SJCRH30 (cell line): ENCODE results near the gene SLCO1C1. TPM values are rescaled to one million over a fixed set of nuclear protein-coding genes. Genes with fewer than 3 reads are reported as not detected.

Experiments used
- DNase-seq, 2 experiments: peaks; one replicate each; pipeline ENCODE4 v3.0.0-alpha.2; 2015 to 2020
- H3K27ac ChIP-seq: fragments of 250-450 bp; sonication (Bioruptor Pico); 2 replicates; pipeline ENCODE4 v1.5.1; 2020; ENCODE audit warnings: mild to moderate bottlenecking, moderate library complexity
- H3K27me3 ChIP-seq: fragments of 250-450 bp; sonication (Bioruptor Pico); 2 replicates; pipeline ENCODE4 v1.5.1; 2020; ENCODE audit warnings: mild to moderate bottlenecking, moderate library complexity
- H3K36me3 ChIP-seq: fragments of 250-450 bp; sonication (Bioruptor Pico); 2 replicates; pipeline ENCODE4 v1.5.1; 2020; ENCODE audit warnings: mild to moderate bottlenecking, moderate library complexity
- H3K4me1 ChIP-seq: fragments of 250-450 bp; sonication (Bioruptor Pico); 2 replicates; pipeline ENCODE4 v1.5.1; 2020; ENCODE audit warnings: mild to moderate bottlenecking, moderate library complexity
- H3K4me3 ChIP-seq: fragments of 250-450 bp; sonication (Bioruptor Pico); 2 replicates; pipeline ENCODE4 v1.5.1; 2020; ENCODE audit warnings: mild to moderate bottlenecking, moderate library complexity
- H3K9me3 ChIP-seq: fragments of 250-450 bp; sonication (Bioruptor Pico); replicated peaks from 2 replicates; pipeline ENCODE4 v1.5.1; 2020; ENCODE audit warnings: mild to moderate bottlenecking, moderate library complexity
- total RNA-seq: library from RNA; depleted of rRNA; stranded (reverse); fragments of >200 nt; shearing (Covaris generic); gene quantifications from 2 replicates; pipeline ENCODE4 v1.2.3, GENCODE V29; 2014; rRNA removed

SLCO1C1 gene
- 0.14 and 0.18 TPM in 2 replicates for total RNA-seq

- no peaks in the 10 kb centered on the region for H3K9me3 ChIP-seq
- H3K4me1 ChIP-seq, result no peaks in the 10 kb centered on the region; the same call in 1 of the 2 replicates
- no peaks in the 10 kb centered on the region for H3K27me3 ChIP-seq
- H3K4me3 ChIP-seq, result peak within 1 kb of the TSS; percentile 12; the same call in 1 of the 2 replicates
- H3K36me3 ChIP-seq, result no peaks in the 10 kb centered on the region
- DNase-seq, result no peak
- no peak within 1 kb of the TSS for H3K27ac ChIP-seq
Measured at GRCh38 chr12:20695232-20695631, at the start of gene SLCO1C1. SLCO1C1 (plus strand) TSS chr12:20695332; CDS start chr12:20699577, 4,245 bp downstream.

DNA sequence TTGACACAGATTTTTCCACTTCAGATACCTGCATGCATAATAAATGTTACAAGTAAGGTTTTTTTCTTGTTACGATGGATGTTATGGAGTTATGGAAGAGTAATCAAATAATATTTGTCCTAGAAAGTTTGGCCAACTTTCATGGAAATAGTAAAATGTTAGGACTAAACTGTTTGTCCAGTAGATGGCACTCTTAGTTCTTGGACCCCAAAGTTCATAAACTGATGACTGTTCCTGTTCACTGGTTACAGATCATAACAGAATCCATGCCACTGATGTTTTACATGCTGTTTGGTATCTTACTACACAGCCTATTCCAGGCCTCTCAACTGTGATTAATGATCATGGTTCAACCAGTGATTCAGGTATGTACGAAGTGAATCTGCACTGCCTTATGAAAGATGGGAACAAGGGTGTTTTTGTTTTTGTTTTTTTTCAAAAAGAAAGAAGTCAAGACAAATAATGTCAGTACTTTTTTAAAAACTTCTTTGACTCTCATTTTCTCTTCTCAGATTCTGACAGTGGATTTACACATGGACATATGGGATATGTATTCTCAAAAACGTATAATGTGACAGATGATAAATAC lies 48.8 kb upstream of the SLCO1C1 start:
- H3K27ac ChIP-seq, result no peak overlapping the region
- peak; percentile 11 to 74 for DNase-seq

DNA sequence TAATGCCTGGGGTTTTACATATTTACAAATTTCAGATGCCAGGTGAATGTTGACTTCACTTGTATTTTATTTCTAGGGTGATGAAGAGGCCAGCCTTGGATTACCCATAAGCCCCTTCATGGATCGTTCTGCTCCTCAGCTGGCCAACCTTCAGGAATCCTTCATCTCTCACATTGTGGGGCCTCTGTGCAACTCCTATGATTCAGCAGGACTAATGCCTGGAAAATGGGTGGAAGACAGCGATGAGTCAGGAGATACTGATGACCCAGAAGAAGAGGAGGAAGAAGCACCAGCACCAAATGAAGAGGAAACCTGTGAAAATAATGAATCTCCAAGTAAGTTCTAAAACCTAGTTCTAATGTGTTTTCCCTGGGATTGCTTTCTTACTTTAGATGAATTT lies 41.3 kb upstream of the SLCO1C1 start:
- H3K4me1 ChIP-seq, result peaks cover 7% of the 10 kb centered on the region; the same call in 1 of the 2 replicates
- H3K27me3 ChIP-seq, result no peaks in the 10 kb centered on the region; the same call in 1 of the 2 replicates
- H3K4me3 ChIP-seq, result no peak overlapping the region
- H3K36me3 ChIP-seq, result no peaks in the 10 kb centered on the region
- H3K9me3 ChIP-seq, result no peaks in the 10 kb centered on the region
- DNase-seq, result no peak
- no peak overlapping the region for H3K27ac ChIP-seq

More for the DNA sequence above, 48.8 kb upstream of the SLCO1C1 start:
- Histone ChIP-seq H3K4me3 (no peak overlapping the region), H3K4me1 (peaks cover 16% of the 10 kb centered on the region), H3K9me3 (no peaks in the 10 kb centered on the region), H3K36me3 (0 out of 2 replicates have a peak, but pooled peaks cover 2% of the 10 kb centered on the region), H3K27me3 (no peaks in the 10 kb centered on the region; the same call in 1 of the 2 replicates)

DNA sequence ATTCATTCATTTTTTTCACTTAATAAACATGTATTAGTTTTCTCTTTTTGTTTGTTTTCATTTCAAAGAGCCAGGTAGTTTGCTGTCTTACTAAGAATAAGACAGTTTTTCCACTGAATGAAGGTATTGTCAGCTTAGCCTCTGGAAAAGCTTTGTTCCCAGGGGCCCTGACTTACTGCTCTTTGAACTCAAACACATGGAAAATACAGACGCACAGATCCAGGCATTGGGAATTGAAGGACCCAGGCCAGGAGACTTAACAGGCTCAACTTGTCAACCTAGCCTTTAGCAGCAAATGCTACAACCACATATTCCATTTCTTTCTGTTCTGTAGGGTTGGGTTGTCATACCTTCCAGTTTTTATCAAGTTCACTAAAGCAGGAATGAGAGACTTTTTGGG lies 38.5 kb upstream of the SLCO1C1 start:
- peak in 1 of 2 experiments; percentile 10 for DNase-seq
- Histone ChIP-seq H3K4me3 (no peak overlapping the region), H3K36me3 (no peaks in the 10 kb centered on the region), H3K9me3 (no peaks in the 10 kb centered on the region), H3K27me3 (no peaks in the 10 kb centered on the region), H3K27ac (no peak overlapping the region), H3K4me1 (0 out of 2 replicates have a peak, but pooled peaks cover 3% of the 10 kb centered on the region)

DNA sequence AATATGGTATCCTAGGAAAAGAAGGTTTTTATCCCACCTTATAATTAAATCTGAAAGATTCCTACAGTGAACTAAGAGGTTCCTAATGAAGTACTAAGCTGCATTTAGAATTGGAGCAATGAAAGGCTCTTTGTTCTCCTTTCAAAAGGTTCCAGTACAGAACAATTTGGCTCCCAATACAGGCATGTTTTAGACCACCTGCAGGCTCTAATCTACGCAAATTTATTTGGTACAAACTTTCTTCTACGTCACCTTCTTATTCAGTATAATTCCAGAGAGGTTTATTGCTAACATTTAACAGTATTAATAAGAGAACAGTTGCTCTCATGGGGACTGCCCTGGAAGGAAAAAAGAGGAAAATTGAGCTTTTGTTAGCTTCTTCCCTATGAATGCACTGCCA lies 37.6 kb upstream of the SLCO1C1 start:
- Histone ChIP-seq H3K27ac (no peak overlapping the region), H3K27me3 (no peaks in the 10 kb centered on the region), H3K4me3 (no peak overlapping the region), H3K9me3 (0 out of 2 replicates have a peak, but pooled peaks cover 3% of the 10 kb centered on the region), H3K4me1 (0 out of 2 replicates have a peak, but pooled peaks cover 3% of the 10 kb centered on the region), H3K36me3 (no peaks in the 10 kb centered on the region)
- peak in 1 of 2 experiments; percentile 12 for DNase-seq

DNA sequence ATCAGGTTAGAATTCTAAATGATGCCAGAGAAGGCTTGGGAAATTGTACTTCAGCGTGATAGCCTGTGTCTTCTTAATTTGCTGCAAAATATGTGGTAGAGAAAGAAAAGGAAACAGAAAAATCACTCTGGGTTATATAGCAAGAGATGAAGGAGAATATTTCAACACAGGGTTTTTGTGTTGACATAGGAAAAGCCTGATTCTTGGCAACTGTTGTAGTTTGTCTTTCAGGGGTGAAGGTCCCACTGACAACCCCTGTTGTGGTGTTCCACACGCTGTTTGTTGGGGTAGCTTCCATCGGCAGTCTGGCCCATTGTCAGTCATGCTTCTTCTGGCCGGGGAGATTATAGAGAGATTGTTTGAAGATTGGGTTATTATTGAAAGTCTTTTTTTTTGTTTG lies 13.8 kb upstream of the SLCO1C1 start:
- DNase-seq, result no peak
- H3K27ac ChIP-seq, result no peak overlapping the region
- H3K9me3 ChIP-seq, result no peaks in the 10 kb centered on the region
- H3K4me3 ChIP-seq, result no peak overlapping the region
- no peaks in the 10 kb centered on the region for H3K4me1 ChIP-seq
- no peaks in the 10 kb centered on the region for H3K27me3 ChIP-seq
- H3K36me3 ChIP-seq, result no peaks in the 10 kb centered on the region

GRCh38 chr12:20696181-20696905 lies 1.2 kb downstream of the SLCO1C1 start:
- no peak overlapping the region for H3K4me3 ChIP-seq
- no peaks in the 10 kb centered on the region for H3K27me3 ChIP-seq
- no peak overlapping the region for H3K27ac ChIP-seq
- H3K9me3 ChIP-seq, result no peaks in the 10 kb centered on the region
- no peaks in the 10 kb centered on the region for H3K36me3 ChIP-seq
- no peak for DNase-seq
- no peaks in the 10 kb centered on the region; the same call in 1 of the 2 replicates for H3K4me1 ChIP-seq

DNA sequence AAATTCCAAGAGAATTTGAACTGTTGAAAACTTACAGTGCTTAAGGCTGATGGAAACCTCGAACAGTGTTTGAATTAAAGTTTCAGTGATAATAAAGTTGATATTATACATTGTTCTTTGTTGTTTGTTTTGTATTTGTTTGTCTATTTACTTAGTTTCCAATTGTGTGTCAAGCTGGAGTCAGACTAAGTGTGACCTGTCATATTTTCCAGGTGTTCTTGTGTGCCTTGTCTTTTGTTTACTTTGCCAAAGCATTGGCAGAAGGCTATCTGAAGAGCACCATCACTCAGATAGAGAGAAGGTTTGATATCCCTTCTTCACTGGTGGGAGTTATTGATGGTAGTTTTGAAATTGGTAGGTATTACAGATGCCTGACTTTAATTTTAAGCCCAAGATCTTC lies 6.0 kb downstream of the SLCO1C1 start:
- H3K4me1 ChIP-seq, result no peaks in the 10 kb centered on the region
- H3K36me3 ChIP-seq, result no peaks in the 10 kb centered on the region
- no peak overlapping the region for H3K27ac ChIP-seq
- no peak overlapping the region for H3K4me3 ChIP-seq
- no peaks in the 10 kb centered on the region for H3K9me3 ChIP-seq
- H3K27me3 ChIP-seq, result no peaks in the 10 kb centered on the region
- no peak for DNase-seq

- Histone ChIP-seq H3K4me3 (no peak overlapping the region), H3K4me1 (no peaks in the 10 kb centered on the region), H3K27ac (no peak overlapping the region), H3K36me3 (no peaks in the 10 kb centered on the region), H3K9me3 (no peaks in the 10 kb centered on the region), H3K27me3 (no peaks in the 10 kb centered on the region)
- no peak for DNase-seq
Measured at GRCh38 chr12:20704860-20705259, 9.7 kb downstream of the SLCO1C1 start.

DNA sequence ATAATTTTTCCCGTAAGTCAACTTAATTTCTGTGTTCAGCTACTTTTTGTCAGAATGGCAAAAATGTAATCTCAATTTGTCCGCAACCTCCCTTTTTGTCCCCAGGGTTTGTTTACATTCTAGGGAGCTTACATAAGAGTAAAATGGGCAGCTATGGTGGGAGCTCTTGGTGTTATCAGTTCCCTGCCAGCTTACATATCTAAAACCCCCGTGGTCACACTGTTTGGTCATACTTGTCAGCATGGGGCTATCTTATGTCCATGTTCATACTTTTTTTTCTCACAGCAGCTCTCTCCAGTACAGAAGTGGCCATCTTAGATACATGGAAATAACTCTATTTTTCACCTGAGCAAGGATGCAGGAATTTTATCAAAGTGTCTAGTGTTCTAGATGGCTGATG lies 16.7 kb downstream of the SLCO1C1 start:
- Histone ChIP-seq H3K4me3 (no peak overlapping the region), H3K27me3 (no peaks in the 10 kb centered on the region), H3K36me3 (no peaks in the 10 kb centered on the region), H3K27ac (no peak overlapping the region), H3K4me1 (no peaks in the 10 kb centered on the region), H3K9me3 (no peaks in the 10 kb centered on the region)
- DNase-seq, result peak; percentile 10 to 22

- H3K27ac ChIP-seq, result no peak overlapping the region
- H3K36me3 ChIP-seq, result no peaks in the 10 kb centered on the region
- H3K27me3 ChIP-seq, result no peaks in the 10 kb centered on the region
- no peak for DNase-seq
- H3K9me3 ChIP-seq, result no peaks in the 10 kb centered on the region
- H3K4me1 ChIP-seq, result no peaks in the 10 kb centered on the region
- H3K4me3 ChIP-seq, result no peak overlapping the region
Measured at GRCh38 chr12:20716037-20716436, 20.9 kb downstream of the SLCO1C1 start.

DNA sequence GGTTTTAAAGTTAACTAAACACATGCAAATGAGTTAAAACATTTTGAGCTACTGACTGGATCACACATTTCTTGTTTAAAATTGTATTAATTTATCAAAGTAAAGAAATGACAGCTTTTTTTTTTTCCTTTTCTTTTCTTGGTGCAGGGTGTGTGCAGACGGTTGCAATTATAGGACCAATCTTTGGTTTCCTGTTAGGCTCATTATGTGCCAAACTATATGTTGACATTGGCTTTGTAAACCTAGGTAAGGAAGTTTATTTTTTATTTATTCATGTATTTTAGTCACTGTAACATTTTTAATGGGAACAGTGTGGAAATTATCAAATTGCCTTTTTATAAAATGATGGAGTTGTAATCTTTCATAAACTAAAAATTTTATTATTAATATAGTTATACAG lies 21.9 kb downstream of the SLCO1C1 start:
- Histone ChIP-seq H3K27me3 (no peaks in the 10 kb centered on the region), H3K27ac (no peak overlapping the region), H3K9me3 (no peaks in the 10 kb centered on the region), H3K4me1 (no peaks in the 10 kb centered on the region), H3K4me3 (no peak overlapping the region), H3K36me3 (no peaks in the 10 kb centered on the region)
- no peak for DNase-seq

DNA sequence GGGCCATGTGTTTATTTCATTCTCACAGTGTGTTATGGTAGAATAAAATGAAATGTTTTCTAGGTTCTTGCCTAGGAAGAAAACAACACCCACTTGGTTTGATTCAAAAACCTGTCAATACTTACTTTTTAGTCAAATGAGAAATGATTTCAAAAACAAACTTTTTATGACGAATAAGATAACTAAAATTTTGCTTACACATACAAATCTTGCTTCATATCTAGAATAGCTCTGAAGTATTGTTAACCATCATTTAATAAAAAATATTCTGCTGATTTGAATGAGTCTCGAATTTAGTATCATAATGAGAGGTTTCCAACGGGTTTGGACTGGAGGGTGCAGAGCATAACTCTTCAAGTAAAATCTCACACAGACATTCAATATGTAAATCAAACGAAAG lies 23.2 kb downstream of the SLCO1C1 start:
- Histone ChIP-seq H3K9me3 (no peaks in the 10 kb centered on the region), H3K27me3 (no peaks in the 10 kb centered on the region), H3K4me1 (no peaks in the 10 kb centered on the region), H3K27ac (no peak overlapping the region), H3K4me3 (no peak overlapping the region), H3K36me3 (no peaks in the 10 kb centered on the region)
- DNase-seq, result no peak

DNA sequence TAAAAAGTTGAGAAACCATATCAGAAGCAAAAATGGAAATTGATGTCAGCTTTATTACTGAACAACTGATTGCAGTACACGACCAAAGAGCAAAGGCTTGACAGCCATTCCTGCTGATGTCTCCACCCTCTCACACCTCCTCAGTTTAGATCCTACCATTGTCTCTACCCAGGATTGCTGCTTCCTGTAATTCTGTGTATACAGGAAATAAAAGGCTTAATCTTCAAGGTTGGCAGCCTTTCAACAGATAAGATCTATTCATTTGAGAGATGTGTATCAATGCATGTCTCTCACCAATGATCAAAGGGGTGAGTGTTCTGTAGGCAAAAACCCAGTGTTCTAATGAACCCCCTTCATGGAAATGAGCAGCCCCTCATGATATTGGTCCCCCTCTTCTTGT lies 27.0 kb downstream of the SLCO1C1 start:
- DNase-seq, result no peak
- Histone ChIP-seq H3K27ac (no peak overlapping the region), H3K9me3 (no peaks in the 10 kb centered on the region), H3K4me3 (no peak overlapping the region), H3K36me3 (no peaks in the 10 kb centered on the region), H3K4me1 (no peaks in the 10 kb centered on the region), H3K27me3 (no peaks in the 10 kb centered on the region)

DNA sequence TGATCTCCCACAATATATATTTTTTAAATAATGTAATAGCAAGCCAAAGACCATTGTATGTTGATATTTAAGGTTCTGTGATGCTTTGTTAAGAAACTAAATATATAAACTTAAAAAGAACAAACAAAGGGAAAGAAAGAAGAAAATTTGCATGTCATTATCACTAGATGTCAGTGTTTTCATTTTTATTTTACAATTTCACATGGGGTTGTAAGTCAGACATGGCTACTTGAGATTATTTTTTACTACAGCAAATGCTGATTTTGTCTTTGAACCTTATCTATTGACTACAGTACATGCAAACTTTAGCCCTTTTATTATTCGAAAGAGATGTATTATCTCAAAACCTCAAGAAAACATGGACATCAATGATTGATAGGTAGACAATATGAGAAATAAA lies 36.1 kb downstream of the SLCO1C1 start:
- Histone ChIP-seq H3K4me3 (no peak overlapping the region), H3K9me3 (no peaks in the 10 kb centered on the region), H3K4me1 (no peaks in the 10 kb centered on the region), H3K27me3 (no peaks in the 10 kb centered on the region), H3K36me3 (no peaks in the 10 kb centered on the region), H3K27ac (no peak overlapping the region)
- DNase-seq, result no peak
